WTC11 (cell line): ENCODE data around the gene SLC7A14. TPM values are rescaled to one million over a fixed set of nuclear protein-coding genes. Genes with fewer than 3 reads are reported as not detected.

Experiments
- ATAC-seq: fragments of 200-7000 bp; cut with Tn5 transposase; 2 replicates; pipeline ENCODE4 v1.10.0; 2021; ENCODE audit warnings: mild to moderate bottlenecking, moderate library complexity
- CTCF ChIA-PET: fragments of 300-600 bp; sonication (Branson Sonifier 250); formaldehyde crosslinking; loops from one replicate; lab custom pipeline; 2021; ENCODE audit warnings: antibody characterized with exemption; lab: Charles Lee
- POLR2A ChIA-PET: fragments of 350-600 bp; sonication (Branson Sonifier 250); formaldehyde crosslinking; loops from one replicate; lab custom pipeline; 2021; ENCODE audit warnings: antibody characterized with exemption; lab: Charles Lee
- DNase-seq: peaks from one replicate; pipeline ENCODE4 v3.0.0; 2021; ENCODE audit warnings: low spot score
- H3K27ac Mint-ChIP-seq: 2 replicates; pipeline ENCODE4 v1.8.0; 2021; ENCODE audit warnings: mixed read lengths
- H3K27me3 Mint-ChIP-seq: 2 replicates; pipeline ENCODE4 v1.8.0; 2021; ENCODE audit warnings: low read depth, mild to moderate bottlenecking, moderate library complexity, mixed read lengths
- H3K36me3 Mint-ChIP-seq: 2 replicates; pipeline ENCODE4 v1.8.0; 2021; ENCODE audit warnings: mixed read lengths
- H3K4me1 Mint-ChIP-seq: 2 replicates; pipeline ENCODE4 v1.8.0; 2022; ENCODE audit warnings: mixed read lengths
- H3K4me3 Mint-ChIP-seq: 2 replicates; pipeline ENCODE4 v1.8.0; 2021; ENCODE audit warnings: mild to moderate bottlenecking, moderate library complexity, mixed read lengths
- H3K9me3 Mint-ChIP-seq: 2 replicates; pipeline ENCODE4 v1.8.0; 2021; ENCODE audit warnings: mixed read lengths
- CBFB ChIP-seq: sonication (generic); formaldehyde crosslinking; IDR thresholded peaks from 2 replicates; pipeline ENCODE4 v1.8.1; 2022; ENCODE audit warnings: mild to moderate bottlenecking, low read depth, missing genetic modification reagents
- GABPB1 ChIP-seq: sonication (generic); formaldehyde crosslinking; IDR thresholded peaks from 2 replicates; pipeline ENCODE4 v1.8.1; 2023; ENCODE audit warnings: mild to moderate bottlenecking, missing genetic modification reagents
- JAZF1 ChIP-seq: fragments of 250-450 bp; sonication (Bioruptor Pico); IDR thresholded peaks from 2 replicates; pipeline ENCODE4 v1.9.0; 2021; ENCODE audit warnings: moderate library complexity, mild to moderate bottlenecking, inconsistent platforms
- NFE2L1 ChIP-seq: sonication (generic); formaldehyde crosslinking; IDR thresholded peaks from 2 replicates; pipeline ENCODE4 v1.8.1; 2023; ENCODE audit warnings: missing genetic modification reagents
- NR3C1 ChIP-seq: sonication (generic); formaldehyde crosslinking; conservative IDR thresholded peaks from 2 replicates; pipeline ENCODE4 v1.8.1; 2023; ENCODE audit warnings: low read depth, mild to moderate bottlenecking, missing genetic modification reagents
- RELA ChIP-seq: sonication (generic); formaldehyde crosslinking; IDR thresholded peaks from 2 replicates; pipeline ENCODE4 v1.8.1; 2022; ENCODE audit warnings: missing genetic modification reagents, mild to moderate bottlenecking, borderline replicate concordance
- RORB ChIP-seq: fragments of 250-450 bp; sonication (Bioruptor Pico); IDR thresholded peaks from 2 replicates; pipeline ENCODE4 v1.9.0; 2021; ENCODE audit warnings: mild to moderate bottlenecking
- TEAD1 ChIP-seq: sonication (generic); formaldehyde crosslinking; IDR thresholded peaks from 2 replicates; pipeline ENCODE4 v1.8.0; 2022; ENCODE audit warnings: mild to moderate bottlenecking, missing genetic modification reagents
- total RNA-seq: library from RNA; stranded (reverse); gene quantifications from 3 replicates; pipeline ENCODE4 v1.2.3, GENCODE V29; 2021
- TF ChIP-seq, protein P1 (sequence below): fragments of 200-600 bp; IDR thresholded peaks from 2 replicates; pipeline ENCODE4 v1.8.0; 2022; ENCODE audit warnings: antibody characterized with exemption
- TF ChIP-seq, protein P2 (sequence below): sonication (generic); formaldehyde crosslinking; IDR thresholded peaks from 2 replicates; pipeline ENCODE4 v1.8.0; 2023; ENCODE audit warnings: missing genetic modification reagents
- TF ChIP-seq, protein P3 (sequence below): fragments of 250-450 bp; sonication (Bioruptor Pico); IDR thresholded peaks from 2 replicates; pipeline ENCODE4 v1.9.0; 2021; ENCODE audit warnings: mild to moderate bottlenecking
- TF ChIP-seq, protein P4 (sequence below): sonication (generic); formaldehyde crosslinking; IDR thresholded peaks from 2 replicates; pipeline ENCODE4 v1.8.0; 2022; ENCODE audit warnings: missing genetic modification reagents
- TF ChIP-seq, protein P5 (sequence below): sonication (generic); formaldehyde crosslinking; conservative IDR thresholded peaks from 2 replicates; pipeline ENCODE4 v1.8.1; 2022; ENCODE audit warnings: mild to moderate bottlenecking, missing genetic modification reagents
- TF ChIP-seq, protein P6 (sequence below): fragments of 250-450 bp; sonication (Bioruptor Pico); IDR thresholded peaks from 2 replicates; pipeline ENCODE4 v1.8.0; 2021; ENCODE audit warnings: mild to moderate bottlenecking
- TF ChIP-seq, protein P7 (sequence below): fragments of 250-450 bp; sonication (Bioruptor Pico); conservative IDR thresholded peaks from 2 replicates; pipeline ENCODE4 v1.9.0; 2021; ENCODE audit warnings: mild to moderate bottlenecking
- TF ChIP-seq, protein P8 (sequence below): sonication (generic); formaldehyde crosslinking; IDR thresholded peaks from 2 replicates; pipeline ENCODE4 v1.8.0; 2022; ENCODE audit warnings: mild to moderate bottlenecking, missing genetic modification reagents
- TF ChIP-seq, protein P9 (sequence below): sonication (generic); formaldehyde crosslinking; IDR thresholded peaks from 2 replicates; pipeline ENCODE4 v1.8.1; 2022; ENCODE audit warnings: mild to moderate bottlenecking, missing genetic modification reagents, moderate library complexity, borderline replicate concordance
- TF ChIP-seq, protein P10 (sequence below): sonication (generic); formaldehyde crosslinking; IDR thresholded peaks from 2 replicates; pipeline ENCODE4 v1.8.0; 2023; ENCODE audit warnings: mild to moderate bottlenecking, missing genetic modification reagents

SLC7A14 gene
- total RNA-seq, 1 experiment from 2014 or later = 0.68 TPM

DNA sequence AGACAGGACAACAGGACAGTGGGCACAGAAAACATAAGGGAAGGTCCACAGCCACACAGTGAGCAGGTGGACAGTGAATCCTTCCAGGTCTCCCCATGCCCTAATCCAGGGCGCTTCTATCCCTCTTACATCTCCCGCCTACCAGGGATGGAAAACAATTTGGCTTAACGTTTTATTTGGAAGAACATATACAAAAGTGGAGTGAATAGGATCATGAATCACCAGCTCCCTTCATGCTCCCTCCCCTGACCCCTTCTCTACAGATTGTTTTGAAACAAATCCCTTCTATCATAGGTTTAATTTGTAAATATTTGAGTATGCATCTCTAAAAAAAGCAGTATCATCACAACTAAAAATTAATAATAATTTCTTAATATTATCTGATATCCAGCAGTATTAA lies 114.7 kb downstream of the SLC7A14 start:
- DNase-seq = no peak
- ATAC-seq = no peak
- no peaks in the 10 kb centered on the region for H3K36me3 Mint-ChIP-seq
- H3K4me3 Mint-ChIP-seq = no peak overlapping the region
- no peaks in the 10 kb centered on the region for H3K9me3 Mint-ChIP-seq
- no peaks in the 10 kb centered on the region for H3K27me3 Mint-ChIP-seq
- ChIA-PET CTCF (interaction anchor here (1.2 to 1.5 kb wide), 3 partner anchors 26 to 341 kb away, joined by 3 to 5 read pairs (median 5); no protein-coding TSS in a partner anchor), POLR2A (no interaction called here)
- H3K27ac Mint-ChIP-seq = no peak overlapping the region
- H3K4me1 Mint-ChIP-seq = peaks cover 33% of the 10 kb centered on the region
- no peak for TF ChIP-seq JAZF1 (CRISPR knock-in tag)
- TF ChIP-seq, protein P1, sequence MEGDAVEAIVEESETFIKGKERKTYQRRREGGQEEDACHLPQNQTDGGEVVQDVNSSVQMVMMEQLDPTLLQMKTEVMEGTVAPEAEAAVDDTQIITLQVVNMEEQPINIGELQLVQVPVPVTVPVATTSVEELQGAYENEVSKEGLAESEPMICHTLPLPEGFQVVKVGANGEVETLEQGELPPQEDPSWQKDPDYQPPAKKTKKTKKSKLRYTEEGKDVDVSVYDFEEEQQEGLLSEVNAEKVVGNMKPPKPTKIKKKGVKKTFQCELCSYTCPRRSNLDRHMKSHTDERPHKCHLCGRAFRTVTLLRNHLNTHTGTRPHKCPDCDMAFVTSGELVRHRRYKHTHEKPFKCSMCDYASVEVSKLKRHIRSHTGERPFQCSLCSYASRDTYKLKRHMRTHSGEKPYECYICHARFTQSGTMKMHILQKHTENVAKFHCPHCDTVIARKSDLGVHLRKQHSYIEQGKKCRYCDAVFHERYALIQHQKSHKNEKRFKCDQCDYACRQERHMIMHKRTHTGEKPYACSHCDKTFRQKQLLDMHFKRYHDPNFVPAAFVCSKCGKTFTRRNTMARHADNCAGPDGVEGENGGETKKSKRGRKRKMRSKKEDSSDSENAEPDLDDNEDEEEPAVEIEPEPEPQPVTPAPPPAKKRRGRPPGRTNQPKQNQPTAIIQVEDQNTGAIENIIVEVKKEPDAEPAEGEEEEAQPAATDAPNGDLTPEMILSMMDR = no peak
- no peak for TF ChIP-seq CBFB (CRISPR knock-in tag)
- TF ChIP-seq, protein P2, sequence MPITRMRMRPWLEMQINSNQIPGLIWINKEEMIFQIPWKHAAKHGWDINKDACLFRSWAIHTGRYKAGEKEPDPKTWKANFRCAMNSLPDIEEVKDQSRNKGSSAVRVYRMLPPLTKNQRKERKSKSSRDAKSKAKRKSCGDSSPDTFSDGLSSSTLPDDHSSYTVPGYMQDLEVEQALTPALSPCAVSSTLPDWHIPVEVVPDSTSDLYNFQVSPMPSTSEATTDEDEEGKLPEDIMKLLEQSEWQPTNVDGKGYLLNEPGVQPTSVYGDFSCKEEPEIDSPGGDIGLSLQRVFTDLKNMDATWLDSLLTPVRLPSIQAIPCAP (CRISPR knock-in tag) = no peak
- TF ChIP-seq, protein P3, sequence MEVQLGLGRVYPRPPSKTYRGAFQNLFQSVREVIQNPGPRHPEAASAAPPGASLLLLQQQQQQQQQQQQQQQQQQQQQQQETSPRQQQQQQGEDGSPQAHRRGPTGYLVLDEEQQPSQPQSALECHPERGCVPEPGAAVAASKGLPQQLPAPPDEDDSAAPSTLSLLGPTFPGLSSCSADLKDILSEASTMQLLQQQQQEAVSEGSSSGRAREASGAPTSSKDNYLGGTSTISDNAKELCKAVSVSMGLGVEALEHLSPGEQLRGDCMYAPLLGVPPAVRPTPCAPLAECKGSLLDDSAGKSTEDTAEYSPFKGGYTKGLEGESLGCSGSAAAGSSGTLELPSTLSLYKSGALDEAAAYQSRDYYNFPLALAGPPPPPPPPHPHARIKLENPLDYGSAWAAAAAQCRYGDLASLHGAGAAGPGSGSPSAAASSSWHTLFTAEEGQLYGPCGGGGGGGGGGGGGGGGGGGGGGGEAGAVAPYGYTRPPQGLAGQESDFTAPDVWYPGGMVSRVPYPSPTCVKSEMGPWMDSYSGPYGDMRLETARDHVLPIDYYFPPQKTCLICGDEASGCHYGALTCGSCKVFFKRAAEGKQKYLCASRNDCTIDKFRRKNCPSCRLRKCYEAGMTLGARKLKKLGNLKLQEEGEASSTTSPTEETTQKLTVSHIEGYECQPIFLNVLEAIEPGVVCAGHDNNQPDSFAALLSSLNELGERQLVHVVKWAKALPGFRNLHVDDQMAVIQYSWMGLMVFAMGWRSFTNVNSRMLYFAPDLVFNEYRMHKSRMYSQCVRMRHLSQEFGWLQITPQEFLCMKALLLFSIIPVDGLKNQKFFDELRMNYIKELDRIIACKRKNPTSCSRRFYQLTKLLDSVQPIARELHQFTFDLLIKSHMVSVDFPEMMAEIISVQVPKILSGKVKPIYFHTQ (CRISPR knock-in tag) = no peak
- TF ChIP-seq, protein P4, sequence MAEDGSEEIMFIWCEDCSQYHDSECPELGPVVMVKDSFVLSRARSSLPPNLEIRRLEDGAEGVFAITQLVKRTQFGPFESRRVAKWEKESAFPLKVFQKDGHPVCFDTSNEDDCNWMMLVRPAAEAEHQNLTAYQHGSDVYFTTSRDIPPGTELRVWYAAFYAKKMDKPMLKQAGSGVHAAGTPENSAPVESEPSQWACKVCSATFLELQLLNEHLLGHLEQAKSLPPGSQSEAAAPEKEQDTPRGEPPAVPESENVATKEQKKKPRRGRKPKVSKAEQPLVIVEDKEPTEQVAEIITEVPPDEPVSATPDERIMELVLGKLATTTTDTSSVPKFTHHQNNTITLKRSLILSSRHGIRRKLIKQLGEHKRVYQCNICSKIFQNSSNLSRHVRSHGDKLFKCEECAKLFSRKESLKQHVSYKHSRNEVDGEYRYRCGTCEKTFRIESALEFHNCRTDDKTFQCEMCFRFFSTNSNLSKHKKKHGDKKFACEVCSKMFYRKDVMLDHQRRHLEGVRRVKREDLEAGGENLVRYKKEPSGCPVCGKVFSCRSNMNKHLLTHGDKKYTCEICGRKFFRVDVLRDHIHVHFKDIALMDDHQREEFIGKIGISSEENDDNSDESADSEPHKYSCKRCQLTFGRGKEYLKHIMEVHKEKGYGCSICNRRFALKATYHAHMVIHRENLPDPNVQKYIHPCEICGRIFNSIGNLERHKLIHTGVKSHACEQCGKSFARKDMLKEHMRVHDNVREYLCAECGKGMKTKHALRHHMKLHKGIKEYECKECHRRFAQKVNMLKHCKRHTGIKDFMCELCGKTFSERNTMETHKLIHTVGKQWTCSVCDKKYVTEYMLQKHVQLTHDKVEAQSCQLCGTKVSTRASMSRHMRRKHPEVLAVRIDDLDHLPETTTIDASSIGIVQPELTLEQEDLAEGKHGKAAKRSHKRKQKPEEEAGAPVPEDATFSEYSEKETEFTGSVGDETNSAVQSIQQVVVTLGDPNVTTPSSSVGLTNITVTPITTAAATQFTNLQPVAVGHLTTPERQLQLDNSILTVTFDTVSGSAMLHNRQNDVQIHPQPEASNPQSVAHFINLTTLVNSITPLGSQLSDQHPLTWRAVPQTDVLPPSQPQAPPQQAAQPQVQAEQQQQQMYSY (CRISPR knock-in tag) = no peak
- TF ChIP-seq, protein P5, sequence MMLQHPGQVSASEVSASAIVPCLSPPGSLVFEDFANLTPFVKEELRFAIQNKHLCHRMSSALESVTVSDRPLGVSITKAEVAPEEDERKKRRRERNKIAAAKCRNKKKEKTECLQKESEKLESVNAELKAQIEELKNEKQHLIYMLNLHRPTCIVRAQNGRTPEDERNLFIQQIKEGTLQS (CRISPR knock-in tag) = no peak
- TF ChIP-seq, protein P6, sequence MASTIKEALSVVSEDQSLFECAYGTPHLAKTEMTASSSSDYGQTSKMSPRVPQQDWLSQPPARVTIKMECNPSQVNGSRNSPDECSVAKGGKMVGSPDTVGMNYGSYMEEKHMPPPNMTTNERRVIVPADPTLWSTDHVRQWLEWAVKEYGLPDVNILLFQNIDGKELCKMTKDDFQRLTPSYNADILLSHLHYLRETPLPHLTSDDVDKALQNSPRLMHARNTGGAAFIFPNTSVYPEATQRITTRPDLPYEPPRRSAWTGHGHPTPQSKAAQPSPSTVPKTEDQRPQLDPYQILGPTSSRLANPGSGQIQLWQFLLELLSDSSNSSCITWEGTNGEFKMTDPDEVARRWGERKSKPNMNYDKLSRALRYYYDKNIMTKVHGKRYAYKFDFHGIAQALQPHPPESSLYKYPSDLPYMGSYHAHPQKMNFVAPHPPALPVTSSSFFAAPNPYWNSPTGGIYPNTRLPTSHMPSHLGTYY = no peak
- TF ChIP-seq, protein P7, sequence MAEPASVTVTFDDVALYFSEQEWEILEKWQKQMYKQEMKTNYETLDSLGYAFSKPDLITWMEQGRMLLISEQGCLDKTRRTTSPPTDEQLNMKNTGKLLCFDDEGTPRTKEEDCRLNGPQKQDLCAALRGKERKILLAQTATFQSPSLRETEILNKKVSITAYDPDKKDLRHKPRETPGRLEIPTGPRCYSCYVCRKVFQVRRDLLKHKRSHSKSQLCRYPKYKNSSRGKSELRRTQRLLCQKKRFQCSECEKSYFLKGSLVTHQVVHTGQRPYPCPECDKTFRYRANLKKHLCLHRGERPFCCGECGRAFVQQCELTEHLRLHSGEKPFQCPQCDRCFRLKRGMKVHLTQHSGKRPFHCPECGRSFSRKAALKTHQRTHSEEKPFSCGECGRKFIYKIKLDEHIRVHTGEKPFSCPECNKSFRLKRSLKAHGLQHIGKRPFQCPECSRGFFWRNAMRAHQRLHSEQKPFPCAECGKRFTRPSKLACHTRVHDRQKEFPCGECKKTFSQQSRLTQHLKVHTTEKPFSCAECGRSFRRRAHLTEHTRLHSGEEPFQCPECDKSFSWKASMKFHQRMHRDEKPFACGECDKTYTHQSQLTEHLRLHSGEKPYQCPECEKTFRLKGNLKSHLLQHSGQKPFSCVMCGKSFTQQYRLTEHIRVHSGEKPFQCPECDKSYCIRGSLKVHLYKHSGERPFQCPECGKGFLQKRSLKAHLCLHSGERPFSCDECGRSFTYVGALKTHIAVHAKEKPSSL (CRISPR knock-in tag) = no peak
- TF ChIP-seq RORB = no peak
- no peak for TF ChIP-seq TEAD1 (CRISPR knock-in tag)
- TF ChIP-seq, protein P8, sequence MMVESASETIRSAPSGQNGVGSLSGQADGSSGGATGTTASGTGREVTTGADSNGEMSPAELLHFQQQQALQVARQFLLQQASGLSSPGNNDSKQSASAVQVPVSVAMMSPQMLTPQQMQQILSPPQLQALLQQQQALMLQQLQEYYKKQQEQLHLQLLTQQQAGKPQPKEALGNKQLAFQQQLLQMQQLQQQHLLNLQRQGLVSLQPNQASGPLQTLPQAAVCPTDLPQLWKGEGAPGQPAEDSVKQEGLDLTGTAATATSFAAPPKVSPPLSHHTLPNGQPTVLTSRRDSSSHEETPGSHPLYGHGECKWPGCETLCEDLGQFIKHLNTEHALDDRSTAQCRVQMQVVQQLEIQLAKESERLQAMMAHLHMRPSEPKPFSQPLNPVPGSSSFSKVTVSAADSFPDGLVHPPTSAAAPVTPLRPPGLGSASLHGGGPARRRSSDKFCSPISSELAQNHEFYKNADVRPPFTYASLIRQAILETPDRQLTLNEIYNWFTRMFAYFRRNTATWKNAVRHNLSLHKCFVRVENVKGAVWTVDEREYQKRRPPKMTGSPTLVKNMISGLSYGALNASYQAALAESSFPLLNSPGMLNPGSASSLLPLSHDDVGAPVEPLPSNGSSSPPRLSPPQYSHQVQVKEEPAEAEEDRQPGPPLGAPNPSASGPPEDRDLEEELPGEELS = no peak
- TF ChIP-seq, protein P9, sequence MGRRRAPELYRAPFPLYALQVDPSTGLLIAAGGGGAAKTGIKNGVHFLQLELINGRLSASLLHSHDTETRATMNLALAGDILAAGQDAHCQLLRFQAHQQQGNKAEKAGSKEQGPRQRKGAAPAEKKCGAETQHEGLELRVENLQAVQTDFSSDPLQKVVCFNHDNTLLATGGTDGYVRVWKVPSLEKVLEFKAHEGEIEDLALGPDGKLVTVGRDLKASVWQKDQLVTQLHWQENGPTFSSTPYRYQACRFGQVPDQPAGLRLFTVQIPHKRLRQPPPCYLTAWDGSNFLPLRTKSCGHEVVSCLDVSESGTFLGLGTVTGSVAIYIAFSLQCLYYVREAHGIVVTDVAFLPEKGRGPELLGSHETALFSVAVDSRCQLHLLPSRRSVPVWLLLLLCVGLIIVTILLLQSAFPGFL (CRISPR knock-in tag) = no peak
- no peak for TF ChIP-seq GABPB1 (CRISPR knock-in tag)
- TF ChIP-seq, protein P10, sequence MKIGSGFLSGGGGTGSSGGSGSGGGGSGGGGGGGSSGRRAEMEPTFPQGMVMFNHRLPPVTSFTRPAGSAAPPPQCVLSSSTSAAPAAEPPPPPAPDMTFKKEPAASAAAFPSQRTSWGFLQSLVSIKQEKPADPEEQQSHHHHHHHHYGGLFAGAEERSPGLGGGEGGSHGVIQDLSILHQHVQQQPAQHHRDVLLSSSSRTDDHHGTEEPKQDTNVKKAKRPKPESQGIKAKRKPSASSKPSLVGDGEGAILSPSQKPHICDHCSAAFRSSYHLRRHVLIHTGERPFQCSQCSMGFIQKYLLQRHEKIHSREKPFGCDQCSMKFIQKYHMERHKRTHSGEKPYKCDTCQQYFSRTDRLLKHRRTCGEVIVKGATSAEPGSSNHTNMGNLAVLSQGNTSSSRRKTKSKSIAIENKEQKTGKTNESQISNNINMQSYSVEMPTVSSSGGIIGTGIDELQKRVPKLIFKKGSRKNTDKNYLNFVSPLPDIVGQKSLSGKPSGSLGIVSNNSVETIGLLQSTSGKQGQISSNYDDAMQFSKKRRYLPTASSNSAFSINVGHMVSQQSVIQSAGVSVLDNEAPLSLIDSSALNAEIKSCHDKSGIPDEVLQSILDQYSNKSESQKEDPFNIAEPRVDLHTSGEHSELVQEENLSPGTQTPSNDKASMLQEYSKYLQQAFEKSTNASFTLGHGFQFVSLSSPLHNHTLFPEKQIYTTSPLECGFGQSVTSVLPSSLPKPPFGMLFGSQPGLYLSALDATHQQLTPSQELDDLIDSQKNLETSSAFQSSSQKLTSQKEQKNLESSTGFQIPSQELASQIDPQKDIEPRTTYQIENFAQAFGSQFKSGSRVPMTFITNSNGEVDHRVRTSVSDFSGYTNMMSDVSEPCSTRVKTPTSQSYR (CRISPR knock-in tag) = no peak
- no peak for TF ChIP-seq NR3C1
- TF ChIP-seq RELA (CRISPR knock-in tag) = no peak
- TF ChIP-seq NFE2L1 (CRISPR knock-in tag) = no peak
